Pancreas (tissue), 10 donors: Measurements from ENCODE around the gene SFXN4. TPM values are rescaled to one million over a fixed set of nuclear protein-coding genes. Genes with fewer than 3 reads are reported as not detected.

ENCODE experiments used
- ATAC-seq, 4 donors: fragments of 200-7000 bp; cut with Tn5 transposase; one replicate each; pipeline versions ENCODE4 v1.8.0 to v1.9.1; 2020; ENCODE audit warnings: mild to moderate bottlenecking in 4 of 4, moderate library complexity in 4 of 4
- DNase-seq, 6 donors: peaks; one replicate each; pipeline ENCODE4 v3.0.0-alpha.2; 2020
- FAIRE-seq: peaks from 2 replicates; lab custom pipeline; 2012; peaks lifted over from hg19 to GRCh38; lab: Jason Lieb, UNC
- H3K27ac ChIP-seq, 4 donors: fragments of 200-600 bp; sonication (generic); 1 replicate in 3 of 4; 2 replicates in 1 of 4; pipeline versions ENCODE4 v1.5.0 to v1.8.0; 2020
- H3K27me3 ChIP-seq, 4 donors: fragments of 200-600 bp; one replicate each; pipeline ENCODE4 v1.8.0; 2021
- H3K36me3 ChIP-seq, 3 donors: fragments of 200-600 bp; sonication (generic) in 1 of 3; one replicate each; pipeline versions ENCODE4 v1.5.0 to v1.8.0; 2020 to 2021
- H3K4me1 ChIP-seq, 3 donors: fragments of 200-600 bp; one replicate each; pipeline ENCODE4 v1.8.0; 2021
- H3K4me3 ChIP-seq, 4 donors: fragments of 200-600 bp; sonication (generic) in 2 of 4; one replicate each; pipeline versions ENCODE4 v1.5.0 to v1.8.0; 2020 to 2021
- H3K9me3 ChIP-seq, 4 donors: fragments of 200-600 bp; one replicate each; pipeline ENCODE4 v1.8.0; 2021
- WGBS, 2 donors: extraction: QIAGEN DNeasy Blood & Tissue Kit; methylation state at CpG; one replicate each; pipeline ENCODE4 v1.1.7; 2013; 5-methylcytosine and 5-hydroxymethylcytosine counted together
- intact Hi-C, 3 donors: fragments of 100-400 bp; cut with DNase I; formaldehyde crosslinking; loops; one replicate each; pipeline versions ENCODE4 v1.11.1 to v1.14.2; 2022
- polyA plus RNA-seq, 2 donors: library from polyadenylated mRNA; stranded (reverse); fragments of 200-250 nt; gene quantifications; one replicate each; pipeline ENCODE4 v1.2.3, GENCODE V29; 2013
- total RNA-seq, 6 donors: library from RNA; stranded (reverse); fragmentation: NEBNext Ultra II Directional in 4 of 6; extraction: Animal tissue kit (Norgen Biotek cat#: 25700) in 4 of 6; gene quantifications; one replicate each; pipeline versions ENCODE4 v1.2.1 to v1.2.4, GENCODE V29; 2021 to 2023
- TF ChIP-seq, protein P1 (sequence below), 4 donors: fragments of 200-600 bp; sonication (generic) in 3 of 4; IDR thresholded peaks; one replicate each; pipeline versions ENCODE4 v1.5.0 to v1.8.0; 2021; ENCODE audit warnings: antibody characterized with exemption in 4 of 4
- donor health status: healthy with polysubstance abuse.
- donor health status: DM: no; HTN: no; CAD: no; lungs with moderate emphysema.
- donor health status: DM: no; HTN: no; CAD: no.
- donor health status: control.
- donor health status: control.
- donor health status: Bipolar disorder and iron deficiency.
- donor health status: DM: yes; HTN: yes; CAD: no.
- donor health status: DM: no; HTN: no; CAD: no.
- donor health status: DM: no; HTN: no; CAD: no.
- donor health status: DM: yes; HTN: yes; CAD: no.

SFXN4 gene
- total and polyA plus RNA-seq, 8 donors = 16.1 to 58.6 (median 22.5) TPM

DNA sequence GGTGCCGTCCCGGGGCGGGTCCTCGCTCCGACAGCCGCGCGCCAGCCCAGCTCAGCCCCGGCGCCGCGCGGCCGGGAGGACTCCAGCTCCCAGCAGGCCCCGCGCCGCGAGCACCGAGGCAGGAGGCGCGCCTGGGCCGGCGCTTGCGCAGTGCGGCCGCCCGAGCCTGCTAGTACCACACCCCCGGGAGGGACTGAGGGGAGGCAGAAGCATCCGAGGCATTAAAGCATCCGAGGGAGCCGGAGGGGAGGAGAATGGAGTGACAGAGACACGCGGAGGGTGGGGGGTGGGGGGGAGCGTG, 41.8 kb upstream of the SFXN4 start, which contains the start of gene GRK5:
GRK5 (plus strand) TSS at position 206 of the 301 bp plus-strand sequence. CDS start 347 bp downstream, outside the sequence.
- TF ChIP-seq, protein P1, sequence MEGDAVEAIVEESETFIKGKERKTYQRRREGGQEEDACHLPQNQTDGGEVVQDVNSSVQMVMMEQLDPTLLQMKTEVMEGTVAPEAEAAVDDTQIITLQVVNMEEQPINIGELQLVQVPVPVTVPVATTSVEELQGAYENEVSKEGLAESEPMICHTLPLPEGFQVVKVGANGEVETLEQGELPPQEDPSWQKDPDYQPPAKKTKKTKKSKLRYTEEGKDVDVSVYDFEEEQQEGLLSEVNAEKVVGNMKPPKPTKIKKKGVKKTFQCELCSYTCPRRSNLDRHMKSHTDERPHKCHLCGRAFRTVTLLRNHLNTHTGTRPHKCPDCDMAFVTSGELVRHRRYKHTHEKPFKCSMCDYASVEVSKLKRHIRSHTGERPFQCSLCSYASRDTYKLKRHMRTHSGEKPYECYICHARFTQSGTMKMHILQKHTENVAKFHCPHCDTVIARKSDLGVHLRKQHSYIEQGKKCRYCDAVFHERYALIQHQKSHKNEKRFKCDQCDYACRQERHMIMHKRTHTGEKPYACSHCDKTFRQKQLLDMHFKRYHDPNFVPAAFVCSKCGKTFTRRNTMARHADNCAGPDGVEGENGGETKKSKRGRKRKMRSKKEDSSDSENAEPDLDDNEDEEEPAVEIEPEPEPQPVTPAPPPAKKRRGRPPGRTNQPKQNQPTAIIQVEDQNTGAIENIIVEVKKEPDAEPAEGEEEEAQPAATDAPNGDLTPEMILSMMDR (IDR thresholded peaks at IDR 0.05) = no peak
- ATAC-seq (peak; percentile 91 to 97 (median 94)), FAIRE-seq (no peak), DNase-seq (peak; percentile 90 to 97 (median 92))
- peak within 1 kb of the TSS; percentile 88 to 97 (median 94) for H3K27ac ChIP-seq
- H3K36me3 ChIP-seq = no peaks in the 10 kb centered on the region
- WGBS, 2 donors = 0 to 1% methylated on average over 19 to 34 of the region's 34 CpGs
- peaks cover 0 to 25% (median 0%) of the 10 kb centered on the region in 3 donors for H3K4me1 ChIP-seq
- H3K27me3 ChIP-seq = no peaks in the 10 kb centered on the region
- H3K4me3 ChIP-seq = peak within 1 kb of the TSS; percentile 74 to 98 (median 82)
- H3K9me3 ChIP-seq = no peaks in the 10 kb centered on the region
- intact Hi-C loops = loop anchor here in 2 of 3 donors (10.0 kb wide), 1 partner anchor 207 kb away; no protein-coding TSS in a partner anchor

DNA sequence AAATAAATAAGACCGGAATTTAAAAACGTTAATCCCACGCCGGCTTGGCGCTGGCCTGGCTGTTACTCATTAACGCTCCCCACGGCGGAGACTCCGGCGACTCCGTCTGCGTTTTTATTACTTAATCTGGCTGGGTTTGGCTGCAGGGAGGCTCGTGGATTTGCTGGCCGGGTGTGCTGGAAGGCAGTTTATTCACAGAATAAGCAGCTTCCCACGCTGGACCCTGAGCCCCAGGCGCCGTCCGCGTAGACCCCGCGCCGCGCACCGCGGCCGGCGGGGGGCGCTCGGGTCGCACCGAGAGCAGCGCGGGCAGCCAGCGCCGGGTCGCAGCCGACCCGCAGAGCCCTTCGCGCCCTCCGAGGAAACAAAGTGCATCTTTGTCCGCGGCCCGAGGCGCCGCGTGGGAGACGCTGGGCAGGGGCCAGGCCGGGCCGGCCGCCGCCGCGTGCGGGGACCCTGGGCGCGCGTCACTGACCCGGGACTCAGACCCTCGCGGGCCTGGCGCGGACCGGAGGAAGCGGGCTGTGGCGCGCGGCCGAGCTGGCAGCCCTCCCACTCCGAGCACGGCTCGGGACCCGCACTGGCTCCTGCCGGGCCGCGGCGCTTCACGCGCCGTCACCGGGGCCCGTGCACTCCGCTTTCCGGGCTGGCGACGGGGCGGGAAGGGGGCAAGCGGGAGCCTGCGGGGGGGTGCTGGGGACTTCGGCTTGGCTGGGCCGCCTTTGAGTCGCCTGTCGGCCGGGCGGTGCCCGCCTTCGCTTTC, 41.3 kb upstream of the SFXN4 start:
- Histone ChIP-seq H3K9me3 (no peaks in the 10 kb centered on the region), H3K36me3 (no peaks in the 10 kb centered on the region), H3K27ac (peak overlapping the region; percentile 88 to 97 (median 94)), H3K27me3 (no peaks in the 10 kb centered on the region), H3K4me3 (peak overlapping the region; percentile 74 to 98 (median 82)), H3K4me1 (peaks cover 0 to 25% (median 0%) of the 10 kb centered on the region in 3 donors)
- 0 to 1% methylated on average over 73 to 97 of the region's 97 CpGs for WGBS, 2 donors
- FAIRE-seq (no peak), DNase-seq (peak in 5 of 6 donors; percentile 48 to 87 (median 65)), ATAC-seq (peak; percentile 62 to 75 (median 74))
- intact Hi-C loops = loop anchor here in 2 of 3 donors (10.0 kb wide), 1 partner anchor 208 kb away; no protein-coding TSS in a partner anchor
- TF ChIP-seq, protein P1 (IDR thresholded peaks at IDR 0.05) = peak in 3 of 4 donors; percentile 49 to 75 (median 74)

DNA sequence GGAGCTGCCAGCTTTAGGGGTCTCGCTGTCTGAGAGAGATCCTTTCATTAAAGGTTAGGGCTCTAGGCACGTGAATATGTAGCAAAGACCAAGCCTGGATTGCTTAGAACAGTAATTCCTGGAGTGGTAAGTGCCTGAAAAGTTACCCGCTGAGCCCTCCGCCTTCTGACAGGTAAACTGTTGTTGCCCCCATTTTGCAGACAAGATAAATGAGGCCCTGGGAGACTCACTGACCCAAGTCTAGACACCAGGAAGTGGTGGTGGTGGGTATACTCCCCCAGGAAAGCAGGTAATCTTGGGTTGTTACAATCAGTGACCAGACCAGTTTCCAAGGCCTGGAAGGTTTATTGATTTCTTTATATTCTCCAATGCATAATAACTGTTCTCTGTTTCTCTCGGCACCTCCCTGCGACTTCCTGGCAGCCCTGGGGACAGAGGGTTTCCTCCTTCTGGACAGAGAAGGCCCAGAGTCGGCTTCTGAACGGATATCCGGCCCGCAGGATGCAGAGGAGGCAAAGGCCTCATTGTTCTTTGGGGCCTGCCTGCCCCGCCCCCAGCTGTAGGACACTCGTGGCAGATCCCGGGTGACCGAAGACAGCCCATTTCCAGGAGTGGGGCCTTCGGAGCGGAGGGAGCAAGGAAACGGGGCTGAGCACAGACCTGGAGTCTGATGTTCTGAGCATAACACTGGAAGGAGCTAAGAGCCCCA, 40.5 kb upstream of the SFXN4 start:
- FAIRE-seq = no peak

DNA sequence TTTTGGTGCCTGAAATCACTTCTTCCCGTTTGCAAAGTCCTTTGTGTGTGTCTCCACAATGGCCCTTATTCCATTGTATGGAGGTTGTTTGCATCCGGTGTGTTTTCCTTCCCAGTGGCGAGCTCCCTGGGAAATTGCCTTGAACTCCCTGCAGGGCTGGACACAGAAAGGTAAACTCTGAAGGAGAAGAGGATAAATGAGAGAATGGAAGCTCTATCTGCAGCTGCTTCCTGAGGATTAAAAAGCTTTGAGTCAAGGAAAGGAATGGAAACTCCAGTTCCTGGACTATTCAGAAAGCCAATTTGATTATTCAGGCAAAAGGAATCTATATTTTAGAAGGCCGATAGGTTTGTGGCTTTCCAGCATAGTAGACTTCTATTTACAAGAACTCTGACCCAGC, 37.5 kb upstream of the SFXN4 start:
- Histone ChIP-seq H3K27ac (no peak overlapping the region), H3K4me3 (no peak overlapping the region), H3K27me3 (no peaks in the 10 kb centered on the region), H3K4me1 (peaks cover 0 to 9% (median 0%) of the 10 kb centered on the region in 3 donors), H3K36me3 (no peaks in the 10 kb centered on the region), H3K9me3 (no peaks in the 10 kb centered on the region)
- WGBS, 2 donors = 54 to 69% methylated on average over 4 of the region's 4 CpGs
- intact Hi-C loops = loop anchor here in 2 of 3 donors (10.0 kb wide), 1 partner anchor 212 kb away; no protein-coding TSS in a partner anchor
- TF ChIP-seq, protein P1 (IDR thresholded peaks at IDR 0.05) = no peak
- no peak for DNase-seq
- no peak for FAIRE-seq
- no peak for ATAC-seq

More for the DNA sequence above, 40.5 kb upstream of the SFXN4 start:
- Histone ChIP-seq H3K27me3 (no peaks in the 10 kb centered on the region), H3K4me3 (peak overlapping the region; percentile 74 to 98 (median 82)), H3K36me3 (no peaks in the 10 kb centered on the region), H3K4me1 (peaks cover 0 to 25% (median 0%) of the 10 kb centered on the region in 3 donors), H3K9me3 (no peaks in the 10 kb centered on the region), H3K27ac (peak overlapping the region; percentile 88 to 97 (median 94))
- ATAC-seq (peak in 3 of 4 donors; percentile 4 to 44 (median 10)), DNase-seq (peak in 5 of 6 donors; percentile 45 to 81 (median 60))
- TF ChIP-seq, protein P1 (IDR thresholded peaks at IDR 0.05) = no peak
- intact Hi-C loops = loop anchor here in 2 of 3 donors (10.0 kb wide), 1 partner anchor 209 kb away; no protein-coding TSS in a partner anchor
- WGBS, 2 donors = 30 to 33% methylated on average over 17 of the region's 17 CpGs
